Uterus (tissue), 4 donors: ENCODE measurements around the gene GDF9. TPM values are rescaled to one million over a fixed set of nuclear protein-coding genes. Genes with fewer than 3 reads are reported as not detected.

ENCODE experiments used
- DNase-seq, 2 donors: peaks; one replicate each; pipeline ENCODE4 v3.0.0-alpha.2; 2019 to 2020
- H3K27ac ChIP-seq, 2 donors: fragments of 200-600 bp; sonication (generic); 1 replicate in 1 of 2; 2 replicates in 1 of 2; pipeline ENCODE4 v1.5.1; 2016 to 2018
- H3K27me3 ChIP-seq, 2 donors: fragments of 200-600 bp; sonication (generic); one replicate each; pipeline ENCODE4 v1.5.1; 2018 to 2019; ENCODE audit warnings: control low read depth in 1 of 2
- H3K36me3 ChIP-seq, 2 donors: fragments of 200-600 bp; sonication (generic); one replicate each; pipeline ENCODE4 v1.5.1; 2019; ENCODE audit warnings: control low read depth in 1 of 2
- H3K4me1 ChIP-seq, 2 donors: fragments of 200-600 bp; sonication (generic); one replicate each; pipeline ENCODE4 v1.5.1; 2018 to 2019; ENCODE audit warnings: control low read depth in 1 of 2
- H3K4me3 ChIP-seq, 2 donors: fragments of 200-600 bp; sonication (generic); 1 replicate in 1 of 2; 2 replicates in 1 of 2; pipeline ENCODE4 v1.5.1; 2018 to 2019; ENCODE audit warnings: mild to moderate bottlenecking in 1 of 2
- H3K9me3 ChIP-seq, 2 donors: fragments of 200-600 bp; sonication (generic); one replicate each; pipeline ENCODE4 v1.5.1; 2019; ENCODE audit warnings: control low read depth in 1 of 2
- CTCF ChIP-seq, 4 experiments: fragments of 200-600 bp in 2 of 4; fragments of 450-650 bp in 2 of 4; sonication (generic) in 2 of 4; IDR thresholded peaks; one replicate each; pipeline ENCODE4 v1.5.1; 2016 to 2019; ENCODE audit warnings: antibody characterized with exemption in 4 of 4, mild to moderate bottlenecking in 2 of 4, moderate library complexity in 1 of 4
- POLR2A ChIP-seq, 2 donors: fragments of 450-650 bp; IDR thresholded peaks; one replicate each; pipeline ENCODE4 v1.6.1; 2016; ENCODE audit warnings: antibody characterized with exemption in 2 of 2, mild to moderate bottlenecking in 1 of 2, moderate library complexity in 1 of 2
- intact Hi-C: fragments of 100-400 bp; cut with DNase I; formaldehyde crosslinking; loops from one replicate; pipeline ENCODE4 v1.15.1; 2023; ENCODE audit warnings: low total_unique reads
- total RNA-seq, 4 donors: library from RNA; depleted of rRNA in 3 of 4; stranded (reverse); fragments of >200 nt in 3 of 4; gene quantifications; one replicate each; pipeline versions ENCODE4 v1.1.0 to v1.2.4, GENCODE V29; 2014 to 2023
- donor health status: DM: yes; HTN: yes; CAD: no.

The GDF9 gene
- total RNA-seq, 4 donors from 2014 or later = 0.18 to 1.8 (median 0.62) TPM; not detected in 1

GRCh38 chr5:132883261-132883834, 17.1 kb upstream of the GDF9 start:
- peak in 1 of 2 donors; percentile 45 for DNase-seq
- Histone ChIP-seq H3K27ac (no peak overlapping the region), H3K27me3 (no peaks in the 10 kb centered on the region), H3K36me3 (no peaks in the 10 kb centered on the region), H3K4me3 (no peak overlapping the region), H3K4me1 (no peaks in the 10 kb centered on the region), H3K9me3 (no peaks in the 10 kb centered on the region)
- TF ChIP-seq POLR2A (IDR thresholded peaks at IDR 0.05) = no peak
- peak; percentile 37 to 70 (median 60) for TF ChIP-seq CTCF (IDR thresholded peaks at IDR 0.05)
- intact Hi-C loops = loop anchor here (10.0 kb wide), 1 partner anchor 59 kb away; no protein-coding TSS in a partner anchor

GRCh38 chr5:132877938-132878337, 11.7 kb upstream of the GDF9 start:
- TF ChIP-seq POLR2A (IDR thresholded peaks at IDR 0.05) = no peak
- TF ChIP-seq CTCF (IDR thresholded peaks at IDR 0.05) = no peak
- H3K4me1 ChIP-seq = no peaks in the 10 kb centered on the region
- no peaks in the 10 kb centered on the region for H3K36me3 ChIP-seq
- no peaks in the 10 kb centered on the region for H3K27me3 ChIP-seq
- H3K9me3 ChIP-seq = no peaks in the 10 kb centered on the region
- H3K27ac ChIP-seq = no peak overlapping the region
- intact Hi-C loops = no loop called here
- no peak for DNase-seq
- no peak overlapping the region for H3K4me3 ChIP-seq

- no peaks in the 10 kb centered on the region for H3K36me3 ChIP-seq
- H3K27ac ChIP-seq = no peak overlapping the region
Measured at GRCh38 chr5:132877466-132877865, 11.2 kb upstream of the GDF9 start.

GRCh38 chr5:132876020-132876759, 9.9 kb upstream of the GDF9 start:
- no peaks in the 10 kb centered on the region for H3K36me3 ChIP-seq
- DNase-seq = no peak
- H3K9me3 ChIP-seq = no peaks in the 10 kb centered on the region

More at GRCh38 chr5:132877466-132877865, 11.2 kb upstream of the GDF9 start:
- Histone ChIP-seq H3K4me1 (no peaks in the 10 kb centered on the region), H3K27me3 (no peaks in the 10 kb centered on the region), H3K9me3 (no peaks in the 10 kb centered on the region), H3K4me3 (no peak overlapping the region)
- intact Hi-C loops = no loop called here
- no peak for DNase-seq
- no peak for TF ChIP-seq POLR2A (IDR thresholded peaks at IDR 0.05)
- TF ChIP-seq CTCF (IDR thresholded peaks at IDR 0.05) = no peak

More at GRCh38 chr5:132876020-132876759, 9.9 kb upstream of the GDF9 start:
- Histone ChIP-seq H3K4me1 (no peaks in the 10 kb centered on the region), H3K27me3 (no peaks in the 10 kb centered on the region), H3K27ac (no peak overlapping the region), H3K4me3 (no peak overlapping the region)
- intact Hi-C loops = no loop called here
- TF ChIP-seq POLR2A (IDR thresholded peaks at IDR 0.05) (no peak), CTCF (IDR thresholded peaks at IDR 0.05) (no peak)
